ENCODE data around the gene VEPH1.

VEPH1 gene

GRCh38 chr3:157531771-157532170 is 28.6 kb upstream of the VEPH1 start:
- Histone ChIP-seq H3K4me3 (replicated peaks; ENCODE audit: insufficient read depth, low read length) (no peak overlapping the region), H3K27ac (replicated peaks) (no peak overlapping the region)

GRCh38 chr3:157531301-157531660 is 28.1 kb upstream of the VEPH1 start:
- no peak overlapping the region for H3K27ac ChIP-seq (replicated peaks)

More at GRCh38 chr3:157531771-157532170, 28.6 kb upstream of the VEPH1 start:
- no peak for DNase-seq (ENCODE audit: low read depth in 1 of 2, low spot score in 1 of 2)
- no peak for TF ChIP-seq GABPA (IDR thresholded peaks at IDR 0.05; ENCODE audit: low read depth)
- no peak for TF ChIP-seq REST (IDR thresholded peaks at IDR 0.05; ENCODE audit: insufficient replicate concordance, low read depth)
- no peak for TF ChIP-seq POLR2AphosphoS5 (IDR thresholded peaks at IDR 0.05; ENCODE audit: low read depth)
- no peak for TF ChIP-seq SPI1 (IDR thresholded peaks at IDR 0.05; ENCODE audit: borderline replicate concordance, low read depth)
- TF ChIP-seq, protein P1, sequence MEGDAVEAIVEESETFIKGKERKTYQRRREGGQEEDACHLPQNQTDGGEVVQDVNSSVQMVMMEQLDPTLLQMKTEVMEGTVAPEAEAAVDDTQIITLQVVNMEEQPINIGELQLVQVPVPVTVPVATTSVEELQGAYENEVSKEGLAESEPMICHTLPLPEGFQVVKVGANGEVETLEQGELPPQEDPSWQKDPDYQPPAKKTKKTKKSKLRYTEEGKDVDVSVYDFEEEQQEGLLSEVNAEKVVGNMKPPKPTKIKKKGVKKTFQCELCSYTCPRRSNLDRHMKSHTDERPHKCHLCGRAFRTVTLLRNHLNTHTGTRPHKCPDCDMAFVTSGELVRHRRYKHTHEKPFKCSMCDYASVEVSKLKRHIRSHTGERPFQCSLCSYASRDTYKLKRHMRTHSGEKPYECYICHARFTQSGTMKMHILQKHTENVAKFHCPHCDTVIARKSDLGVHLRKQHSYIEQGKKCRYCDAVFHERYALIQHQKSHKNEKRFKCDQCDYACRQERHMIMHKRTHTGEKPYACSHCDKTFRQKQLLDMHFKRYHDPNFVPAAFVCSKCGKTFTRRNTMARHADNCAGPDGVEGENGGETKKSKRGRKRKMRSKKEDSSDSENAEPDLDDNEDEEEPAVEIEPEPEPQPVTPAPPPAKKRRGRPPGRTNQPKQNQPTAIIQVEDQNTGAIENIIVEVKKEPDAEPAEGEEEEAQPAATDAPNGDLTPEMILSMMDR (IDR thresholded peaks at IDR 0.05; ENCODE audit: insufficient read depth, low read length): no peak
- no peaks in the 10 kb centered on the region for H3K27me3 ChIP-seq (ENCODE audit: insufficient read depth, poor library complexity, severe bottlenecking)

GRCh38 chr3:157530637-157531300 is 27.6 kb upstream of the VEPH1 start:
- TF ChIP-seq SPI1 (IDR thresholded peaks at IDR 0.05; ENCODE audit: borderline replicate concordance, low read depth): no peak
- TF ChIP-seq POLR2AphosphoS5 (IDR thresholded peaks at IDR 0.05; ENCODE audit: low read depth): no peak
- TF ChIP-seq REST (IDR thresholded peaks at IDR 0.05; ENCODE audit: insufficient replicate concordance, low read depth): no peak
- no peak for TF ChIP-seq GABPA (IDR thresholded peaks at IDR 0.05; ENCODE audit: low read depth)
- TF ChIP-seq, protein P1 (IDR thresholded peaks at IDR 0.05; ENCODE audit: insufficient read depth, low read length): no peak
- Histone ChIP-seq H3K27me3 (ENCODE audit: insufficient read depth, poor library complexity, severe bottlenecking) (no peaks in the 10 kb centered on the region), H3K27ac (replicated peaks) (no peak overlapping the region), H3K4me3 (replicated peaks; ENCODE audit: insufficient read depth, low read length) (no peak overlapping the region)
- DNase-seq (ENCODE audit: low read depth in 1 of 2, low spot score in 1 of 2): no peak

More at GRCh38 chr3:157531301-157531660, 28.1 kb upstream of the VEPH1 start:
- DNase-seq (ENCODE audit: low read depth in 1 of 2, low spot score in 1 of 2): no peak
- Histone ChIP-seq H3K4me3 (replicated peaks; ENCODE audit: insufficient read depth, low read length) (no peak overlapping the region), H3K27me3 (ENCODE audit: insufficient read depth, poor library complexity, severe bottlenecking) (no peaks in the 10 kb centered on the region)
- TF ChIP-seq GABPA (IDR thresholded peaks at IDR 0.05; ENCODE audit: low read depth) (no peak), POLR2AphosphoS5 (IDR thresholded peaks at IDR 0.05; ENCODE audit: low read depth) (no peak), SPI1 (IDR thresholded peaks at IDR 0.05; ENCODE audit: borderline replicate concordance, low read depth) (no peak), REST (IDR thresholded peaks at IDR 0.05; ENCODE audit: insufficient replicate concordance, low read depth) (no peak)
- TF ChIP-seq, protein P1 (IDR thresholded peaks at IDR 0.05; ENCODE audit: insufficient read depth, low read length): no peak
